HAP-1 (cell line): Measurements from ENCODE around the gene MAPK8IP1.
"Not testable (repeated sequence)": the region's sequence is repeated elsewhere in the genome, so short reads cannot be mapped to it uniquely, and the experiment has no call there.

Experiments
- DNase-seq, 2 experiments: peaks; one replicate each; pipeline ENCODE4 v3.0.0-alpha.2; 2016 to 2020; ENCODE audit warnings: low spot score in 2 of 2
- H3K27me3 ChIP-seq: fragments of 250-450 bp; sonication (Bioruptor Pico); 2 replicates; pipeline ENCODE4 v1.5.1; 2020; ENCODE audit warnings: low read depth, mild to moderate bottlenecking, moderate library complexity
- H3K36me3 ChIP-seq: fragments of 250-450 bp; sonication (Bioruptor Pico); replicated peaks from 2 replicates; pipeline ENCODE4 v1.5.1; 2020; ENCODE audit warnings: mild to moderate bottlenecking
- H3K4me1 ChIP-seq: fragments of 250-450 bp; sonication (Bioruptor Pico); 2 replicates; pipeline ENCODE4 v1.5.1; 2020; ENCODE audit warnings: mild to moderate bottlenecking
- H3K4me3 ChIP-seq: fragments of 250-450 bp; sonication (Bioruptor Pico); 2 replicates; pipeline ENCODE4 v1.5.1; 2020; ENCODE audit warnings: mild to moderate bottlenecking, moderate library complexity
- H3K9me3 ChIP-seq: fragments of 250-450 bp; sonication (Bioruptor Pico); 2 replicates; pipeline ENCODE4 v1.5.1; 2020; ENCODE audit warnings: mild to moderate bottlenecking, moderate library complexity
- in situ Hi-C: fragments of 300-500 bp; cut with MboI; formaldehyde crosslinking; loops from 3 replicates; pipeline ENCODE4 v1.14.3; 2020; ENCODE audit warnings: low sequenced_read_pairs, inconsistent platforms, mixed read lengths

Gene MAPK8IP1

GRCh38 chr11:45885274-45885920 lies at the start of gene MAPK8IP1:
Gene MAPK8IP1 (plus strand): TSS chr11:45885651. CDS start chr11:45885821, 170 bp downstream.
- Histone ChIP-seq H3K27me3 (no peaks in the 10 kb centered on the region), H3K9me3 (no peaks in the 10 kb centered on the region), H3K4me3 (peak within 1 kb of the TSS; percentile 38), H3K4me1 (no peaks in the 10 kb centered on the region; the same call in 1 of the 2 replicates), H3K36me3 (peaks cover 5% of the 10 kb centered on the region; the same call in 1 of the 2 replicates)
- peak; percentile 52 to 78 for DNase-seq
- in situ Hi-C loops = no loop called here

GRCh38 chr11:45839204-45839603 lies 46.2 kb upstream of the MAPK8IP1 start:
- Histone ChIP-seq H3K9me3 (no peaks in the 10 kb centered on the region), H3K36me3 (no peaks in the 10 kb centered on the region), H3K27me3 (peaks cover 13% of the 10 kb centered on the region), H3K4me1 (peaks cover 4% of the 10 kb centered on the region), H3K4me3 (no peak overlapping the region)
- in situ Hi-C loops = no loop called here
- DNase-seq = no peak

GRCh38 chr11:45840251-45840650 lies 45.2 kb upstream of the MAPK8IP1 start:
- H3K4me3 ChIP-seq, H3K9me3 ChIP-seq, H3K36me3 ChIP-seq, H3K4me1 ChIP-seq, DNase-seq, in situ Hi-C loops: not testable (repeated sequence)
- H3K27me3 ChIP-seq = peaks cover 12% of the 10 kb centered on the region

DNA sequence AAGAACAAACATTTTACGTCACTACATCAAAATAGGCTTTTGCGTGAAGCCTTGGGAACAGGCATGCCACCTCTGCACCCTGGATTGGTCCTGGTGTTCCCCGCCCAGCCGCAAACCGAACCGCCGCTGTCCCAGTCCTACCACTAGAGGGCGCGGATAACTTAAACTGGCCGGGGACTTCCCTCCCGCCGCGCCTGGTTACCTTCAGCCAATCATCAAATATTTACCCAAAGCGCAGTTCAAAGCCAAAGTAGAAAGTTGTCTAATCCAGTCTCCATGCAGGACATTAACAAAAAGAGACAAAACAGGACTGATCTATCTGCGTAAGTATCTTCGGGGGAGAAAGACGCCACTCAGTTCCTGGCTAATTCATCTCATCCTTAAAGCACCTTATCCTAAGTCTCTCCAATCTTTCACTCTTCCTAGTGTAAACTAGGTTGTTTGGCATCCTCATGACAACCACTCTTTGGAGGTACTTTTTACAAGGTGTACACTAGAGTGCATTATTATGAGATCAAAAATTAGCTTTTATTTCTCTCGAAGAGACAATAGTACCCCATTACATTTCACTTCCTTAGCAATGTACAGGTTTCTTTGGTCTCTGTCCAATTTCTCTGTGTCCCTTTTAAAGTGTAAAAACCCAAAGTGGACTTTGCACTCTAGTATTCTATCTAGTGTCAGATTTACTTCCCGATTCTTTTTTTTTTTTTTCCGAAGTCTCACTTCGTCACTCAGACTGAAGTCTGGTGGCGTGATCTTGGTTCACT lies 42.1 kb upstream of the MAPK8IP1 start:
- peak; percentile 87 to 94 for DNase-seq
- H3K36me3 ChIP-seq = no peaks in the 10 kb centered on the region
- no peaks in the 10 kb centered on the region for H3K27me3 ChIP-seq
- no peaks in the 10 kb centered on the region for H3K9me3 ChIP-seq
- H3K4me3 ChIP-seq = no peak overlapping the region
- in situ Hi-C loops = no loop called here
- peaks cover 9% of the 10 kb centered on the region for H3K4me1 ChIP-seq

- no peak overlapping the region for H3K4me3 ChIP-seq
- H3K36me3 ChIP-seq = no peaks in the 10 kb centered on the region
- in situ Hi-C loops = no loop called here
- DNase-seq = no peak
- H3K9me3 ChIP-seq = no peaks in the 10 kb centered on the region
- H3K4me1 ChIP-seq = peaks cover 9% of the 10 kb centered on the region
- H3K27me3 ChIP-seq = no peaks in the 10 kb centered on the region
Observed at GRCh38 chr11:45844822-45845578, 40.5 kb upstream of the MAPK8IP1 start.

DNA sequence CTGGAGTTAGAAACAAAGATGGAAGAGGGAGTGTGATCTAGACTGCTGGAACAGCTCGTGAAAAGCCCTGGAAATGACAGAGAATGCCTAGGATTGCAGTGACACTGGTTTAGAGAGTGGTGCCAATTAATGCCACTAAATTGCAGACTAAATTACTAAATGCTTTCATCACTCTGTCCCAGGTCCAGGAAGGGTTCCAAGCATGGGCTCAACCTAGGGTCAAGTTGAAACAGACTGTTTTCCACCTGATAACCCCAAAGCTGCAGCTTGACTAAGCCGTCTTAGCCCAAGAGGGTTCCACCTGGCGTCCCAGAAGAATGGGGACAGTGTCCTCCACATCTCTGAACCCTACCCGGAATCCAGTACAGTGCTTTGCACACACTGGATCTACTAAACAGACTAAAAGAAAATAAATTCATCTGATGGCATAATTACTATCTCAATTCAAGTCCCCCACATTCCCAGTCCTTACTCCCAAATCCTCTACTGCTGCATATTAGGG lies 39.2 kb upstream of the MAPK8IP1 start:
- H3K4me1 ChIP-seq = peaks cover 9% of the 10 kb centered on the region
- H3K4me3 ChIP-seq = no peak overlapping the region
- H3K9me3 ChIP-seq = no peaks in the 10 kb centered on the region
- in situ Hi-C loops = no loop called here
- H3K36me3 ChIP-seq = no peaks in the 10 kb centered on the region
- no peaks in the 10 kb centered on the region for H3K27me3 ChIP-seq
- DNase-seq = no peak

DNA sequence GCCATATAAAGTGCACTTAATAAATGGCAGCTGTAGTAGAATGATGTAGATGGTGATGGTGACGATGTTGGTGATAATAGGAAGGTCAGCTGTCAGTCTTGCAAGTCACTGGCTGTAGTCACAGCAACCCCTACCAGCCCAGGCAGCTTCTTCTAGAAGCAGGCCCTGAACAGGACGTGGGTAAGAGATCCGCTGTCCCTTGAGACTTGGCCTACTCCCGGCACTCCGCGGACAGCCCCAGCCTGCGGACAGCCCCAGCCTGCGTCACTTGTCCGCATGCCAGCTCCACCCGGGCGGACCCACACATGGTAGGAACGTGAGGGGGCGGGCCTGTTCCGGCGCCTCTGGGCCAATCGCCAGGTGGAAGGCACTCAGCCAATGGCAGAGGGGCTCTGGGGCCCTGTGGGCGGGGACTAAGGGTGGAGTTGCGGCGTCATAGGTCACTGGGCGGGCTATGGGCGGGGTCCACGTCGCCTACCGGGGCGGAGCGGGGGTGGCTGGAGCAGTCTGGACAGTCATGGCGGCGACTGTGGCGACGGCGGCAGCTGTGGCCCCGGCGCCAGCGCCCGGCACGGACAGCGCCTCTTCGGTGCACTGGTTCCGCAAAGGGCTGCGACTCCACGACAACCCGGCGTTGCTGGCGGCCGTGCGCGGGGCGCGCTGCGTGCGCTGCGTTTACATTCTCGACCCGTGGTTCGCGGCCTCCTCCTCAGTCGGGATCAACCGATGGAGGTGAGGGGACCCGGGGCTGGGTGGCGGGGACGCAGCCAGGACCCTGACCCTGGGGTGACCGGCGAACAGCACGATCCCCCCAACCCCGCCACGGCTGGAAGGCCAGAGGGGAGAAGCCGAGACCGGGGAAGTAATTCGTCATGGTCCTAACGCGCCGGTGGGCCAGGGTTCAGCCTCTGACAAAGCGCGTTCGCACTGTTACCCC lies 38.2 kb upstream of the MAPK8IP1 start, which contains the start of gene CRY2:
TSS of gene CRY2 (plus strand) at position 502 of the 937 bp plus-strand sequence. CDS start at position 518, 16 bp downstream.
- no peaks in the 10 kb centered on the region for H3K9me3 ChIP-seq
- H3K36me3 ChIP-seq = no peaks in the 10 kb centered on the region
- no peaks in the 10 kb centered on the region for H3K27me3 ChIP-seq
- peaks cover 17% of the 10 kb centered on the region for H3K4me1 ChIP-seq
- in situ Hi-C loops = no loop called here
- peak; percentile 93 to 100 for DNase-seq
- peak within 1 kb of the TSS; percentile 87 for H3K4me3 ChIP-seq

DNA sequence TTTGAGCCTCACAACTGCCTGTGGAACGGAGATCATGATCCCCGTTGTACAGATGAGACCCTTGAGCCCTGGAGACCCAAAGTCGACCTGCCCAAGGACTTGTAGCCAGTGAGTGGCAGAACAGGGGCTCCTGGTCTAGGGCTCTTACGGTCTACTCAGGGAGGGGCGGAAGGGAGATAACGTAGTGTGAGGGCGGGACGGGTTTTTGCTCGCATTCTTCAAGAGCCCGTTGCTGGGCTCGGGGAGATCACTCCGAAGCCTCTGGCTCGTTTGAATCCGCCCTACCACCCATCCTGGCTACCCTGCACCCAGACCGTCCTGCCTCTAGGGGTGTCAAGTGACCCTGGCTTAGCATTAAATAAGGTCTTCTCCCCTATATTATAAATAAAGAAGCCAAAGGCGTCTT lies 37.5 kb upstream of the MAPK8IP1 start:
- no peaks in the 10 kb centered on the region for H3K9me3 ChIP-seq
- DNase-seq = peak in 1 of 2 experiments; percentile 49
- H3K27me3 ChIP-seq = no peaks in the 10 kb centered on the region
- in situ Hi-C loops = no loop called here
- H3K4me1 ChIP-seq = peaks cover 22% of the 10 kb centered on the region
- peak overlapping the region; percentile 87 for H3K4me3 ChIP-seq
- no peaks in the 10 kb centered on the region for H3K36me3 ChIP-seq

GRCh38 chr11:45848654-45849081 lies 36.8 kb upstream of the MAPK8IP1 start:
- Histone ChIP-seq H3K27me3 (no peaks in the 10 kb centered on the region), H3K36me3 (no peaks in the 10 kb centered on the region), H3K9me3 (no peaks in the 10 kb centered on the region), H3K4me3 (peak overlapping the region; percentile 87), H3K4me1 (peaks cover 24% of the 10 kb centered on the region)
- in situ Hi-C loops = no loop called here
- no peak for DNase-seq

DNA sequence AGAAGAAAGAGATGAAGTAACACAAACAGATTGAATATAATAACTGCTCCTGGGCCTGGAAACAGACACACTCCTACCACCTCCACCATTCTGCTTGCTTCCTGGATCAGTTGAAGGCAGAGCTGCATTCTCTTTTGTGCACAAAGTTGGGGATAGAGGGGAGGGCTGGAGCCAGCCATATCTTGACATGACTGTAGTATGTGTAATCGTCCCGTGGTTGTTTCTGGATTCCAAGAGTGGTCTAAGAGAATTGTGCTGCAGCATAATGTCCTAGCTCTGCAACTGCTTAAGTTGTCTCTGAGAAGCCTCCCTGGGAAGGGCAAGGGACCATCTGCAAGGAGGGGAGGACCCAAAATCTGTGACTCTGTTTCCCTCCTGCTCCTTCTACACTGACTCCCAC lies 35.0 kb upstream of the MAPK8IP1 start:
- no peaks in the 10 kb centered on the region for H3K9me3 ChIP-seq
- no peak for DNase-seq
- H3K4me3 ChIP-seq = no peak overlapping the region
- no peaks in the 10 kb centered on the region for H3K27me3 ChIP-seq
- in situ Hi-C loops = no loop called here
- no peaks in the 10 kb centered on the region for H3K36me3 ChIP-seq
- H3K4me1 ChIP-seq = peaks cover 24% of the 10 kb centered on the region

GRCh38 chr11:45851228-45851627 lies 34.2 kb upstream of the MAPK8IP1 start:
- no peaks in the 10 kb centered on the region for H3K36me3 ChIP-seq
- no peak for DNase-seq
- in situ Hi-C loops = no loop called here
- H3K4me1 ChIP-seq = peaks cover 24% of the 10 kb centered on the region
- no peak overlapping the region for H3K4me3 ChIP-seq
- no peaks in the 10 kb centered on the region for H3K27me3 ChIP-seq
- H3K9me3 ChIP-seq = no peaks in the 10 kb centered on the region

DNA sequence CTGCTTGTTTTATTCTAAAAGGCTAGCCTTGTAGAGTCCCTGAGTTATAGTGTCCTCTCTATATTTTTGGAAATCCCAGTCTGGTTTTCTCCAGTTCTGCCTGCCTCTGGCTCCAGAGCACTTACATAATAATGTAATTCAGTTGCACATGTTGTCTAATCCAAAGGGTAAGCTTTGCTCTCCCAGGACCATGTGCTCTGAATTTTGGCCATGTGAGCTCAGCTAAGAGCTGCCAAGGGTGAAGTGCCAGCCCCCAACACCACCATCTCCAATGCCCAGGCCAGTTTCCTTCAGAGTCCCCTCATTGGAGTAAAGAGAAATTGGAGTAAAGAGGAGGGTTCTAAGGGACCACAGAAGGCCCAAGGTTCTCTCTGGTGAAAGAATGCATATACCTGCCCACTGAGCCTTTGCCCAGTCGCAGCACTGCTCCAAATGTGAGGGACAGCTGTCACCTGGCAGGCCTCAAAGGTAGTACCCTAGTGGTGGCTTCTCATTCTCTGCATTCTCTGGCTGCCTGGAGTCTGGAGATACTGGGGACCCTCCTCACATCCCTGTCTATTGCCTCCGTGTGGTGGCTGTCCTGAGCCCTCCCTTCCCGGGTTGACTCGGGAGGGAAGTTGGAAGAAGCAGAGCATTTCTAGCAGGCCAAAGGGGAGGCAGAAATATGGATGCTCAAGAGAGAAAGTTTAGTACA lies 33.3 kb upstream of the MAPK8IP1 start:
- DNase-seq = peak in 1 of 2 experiments; percentile 12
- no peaks in the 10 kb centered on the region for H3K9me3 ChIP-seq
- in situ Hi-C loops = no loop called here
- no peak overlapping the region for H3K4me3 ChIP-seq
- peaks cover 5% of the 10 kb centered on the region for H3K36me3 ChIP-seq
- peaks cover 20% of the 10 kb centered on the region for H3K4me1 ChIP-seq
- no peaks in the 10 kb centered on the region for H3K27me3 ChIP-seq
